Gastroesophageal sphincter (tissue), 3 donors: ENCODE results near the gene TBC1D24.

Experiments used
- POLR2AphosphoS5 ChIP-seq: sonication (generic); formaldehyde crosslinking; IDR thresholded peaks from one replicate; pipeline ENCODE4 v1.6.1; 2017; ENCODE audit warnings: antibody characterized with exemption
- TF ChIP-seq, protein P1 (sequence below), 4 experiments: fragments of 200-600 bp in 2 of 4; fragments of 450-650 bp in 2 of 4; sonication (generic) in 1 of 4; IDR thresholded peaks; one replicate each; pipeline ENCODE4 v1.5.1; 2017 to 2019; ENCODE audit warnings: antibody characterized with exemption in 4 of 4, mild to moderate bottlenecking in 2 of 4, moderate library complexity in 2 of 4

DNA sequence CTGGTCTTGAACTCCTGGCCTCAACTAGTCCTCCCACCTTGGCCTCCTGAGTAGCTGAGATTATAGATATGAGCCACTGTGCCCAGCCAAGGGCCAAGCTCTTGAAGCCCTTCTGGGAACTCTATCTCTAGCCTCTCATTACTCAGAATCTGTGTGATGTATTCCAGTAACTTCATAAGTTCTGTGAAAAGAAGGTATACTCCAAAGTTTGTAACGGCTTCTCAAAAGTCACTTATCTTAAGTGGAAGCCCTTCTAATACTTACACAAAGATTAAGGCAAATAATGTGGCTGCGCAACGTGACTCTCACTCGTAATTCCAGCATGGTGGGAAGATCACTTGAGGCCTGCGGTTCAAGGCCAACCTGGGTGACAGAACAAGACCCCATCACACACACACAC is 19.7 kb downstream of the TBC1D24 start:
- TF ChIP-seq, protein P1, sequence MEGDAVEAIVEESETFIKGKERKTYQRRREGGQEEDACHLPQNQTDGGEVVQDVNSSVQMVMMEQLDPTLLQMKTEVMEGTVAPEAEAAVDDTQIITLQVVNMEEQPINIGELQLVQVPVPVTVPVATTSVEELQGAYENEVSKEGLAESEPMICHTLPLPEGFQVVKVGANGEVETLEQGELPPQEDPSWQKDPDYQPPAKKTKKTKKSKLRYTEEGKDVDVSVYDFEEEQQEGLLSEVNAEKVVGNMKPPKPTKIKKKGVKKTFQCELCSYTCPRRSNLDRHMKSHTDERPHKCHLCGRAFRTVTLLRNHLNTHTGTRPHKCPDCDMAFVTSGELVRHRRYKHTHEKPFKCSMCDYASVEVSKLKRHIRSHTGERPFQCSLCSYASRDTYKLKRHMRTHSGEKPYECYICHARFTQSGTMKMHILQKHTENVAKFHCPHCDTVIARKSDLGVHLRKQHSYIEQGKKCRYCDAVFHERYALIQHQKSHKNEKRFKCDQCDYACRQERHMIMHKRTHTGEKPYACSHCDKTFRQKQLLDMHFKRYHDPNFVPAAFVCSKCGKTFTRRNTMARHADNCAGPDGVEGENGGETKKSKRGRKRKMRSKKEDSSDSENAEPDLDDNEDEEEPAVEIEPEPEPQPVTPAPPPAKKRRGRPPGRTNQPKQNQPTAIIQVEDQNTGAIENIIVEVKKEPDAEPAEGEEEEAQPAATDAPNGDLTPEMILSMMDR (IDR thresholded peaks at IDR 0.05) = no peak
- TF ChIP-seq POLR2AphosphoS5 = no peak
